HepG2 (cell line): ENCODE measurements around the gene ZNF490. TPM values are rescaled to one million over a fixed set of nuclear protein-coding genes. Genes with fewer than 3 reads are reported as not detected.
A peak's percentile ranks its signal among the peaks of the same experiment; 100 is the strongest.

ENCODE experiments used
- ELF1 ChIP-seq: sonication (generic); formaldehyde crosslinking; IDR thresholded peaks from 2 replicates; pipeline ENCODE4 v1.4.0; 2020; ENCODE audit warnings: missing genetic modification reagents
- HOXA7 ChIP-seq: sonication (generic); formaldehyde crosslinking; IDR thresholded peaks from 2 replicates; pipeline ENCODE4 v1.8.1; 2022; ENCODE audit warnings: mild to moderate bottlenecking, missing genetic modification reagents, moderate library complexity
- MAFK ChIP-seq, 2 experiments: IDR thresholded peaks in 1 of 2; conservative IDR thresholded peaks in 1 of 2; 2 replicates each; pipeline ENCODE4 v1.6.1; 2011; ENCODE audit warnings: improper control_type of control experiment in 2 of 2, low read length in 2 of 2
- PLRG1 ChIP-seq: fragments of 450-650 bp; conservative IDR thresholded peaks from 2 replicates; pipeline ENCODE4 v1.6.1; 2016
- SAP130 ChIP-seq: IDR thresholded peaks from 2 replicates; pipeline ENCODE4 v1.6.1; 2016; ENCODE audit warnings: low read depth
- ZMYM4 ChIP-seq: sonication (generic); formaldehyde crosslinking; IDR thresholded peaks from 2 replicates; pipeline ENCODE4 v1.8.1; 2023; ENCODE audit warnings: mild to moderate bottlenecking, missing genetic modification reagents
- ZNF207 ChIP-seq: fragments of 450-650 bp; IDR thresholded peaks from 2 replicates; pipeline ENCODE4 v1.6.1; 2016; ENCODE audit warnings: antibody characterized with exemption, borderline replicate concordance
- ZNF569 ChIP-seq: sonication (generic); formaldehyde crosslinking; IDR thresholded peaks from 2 replicates; pipeline ENCODE4 v1.5.0; 2020; ENCODE audit warnings: mild to moderate bottlenecking, missing genetic modification reagents, moderate library complexity, borderline replicate concordance
- ZSCAN9 ChIP-seq: IDR thresholded peaks from 2 replicates; pipeline ENCODE4 v1.6.1; 2016; ENCODE audit warnings: borderline replicate concordance
- polyA plus RNA-seq, 8 experiments: library from polyadenylated mRNA; depleted of rRNA in 3 of 8; stranded (reverse) in 7 of 8; unstranded in 1 of 8; fragments of >200 nt; fragmentation: Illumina TruSeq in 4 of 8; extraction: Trizol in 4 of 8; gene quantifications; 2 replicates each; pipeline versions ENCODE4 v1.2.1 to v1.2.3, GENCODE V29; 2011 to 2016; ENCODE audit warnings: low read depth in 4 of 8, missing spikeins in 1 of 8, mixed read lengths in 1 of 8; ENCODE audit not compliant: insufficient read depth in 1 of 8
- total RNA-seq, 5 experiments: library from RNA; depleted of rRNA; stranded (reverse); fragments of >200 nt; fragmentation: Illumina TruSeq; extraction: Trizol; gene quantifications; 2 replicates each; pipeline ENCODE4 v1.2.3, GENCODE V29; 2016; ENCODE audit warnings: low read depth in 1 of 5
- TF ChIP-seq, protein P1 (sequence below): sonication (generic); formaldehyde crosslinking; IDR thresholded peaks from 2 replicates; pipeline ENCODE4 v1.9.0; 2021; ENCODE audit warnings: missing genetic modification reagents, mild to moderate bottlenecking, borderline replicate concordance
- TF ChIP-seq, protein P2 (sequence below): sonication (generic); formaldehyde crosslinking; IDR thresholded peaks from 2 replicates; pipeline ENCODE4 v1.4.0; 2020; ENCODE audit warnings: missing genetic modification reagents
- TF ChIP-seq, protein P3 (sequence below): sonication (generic); formaldehyde crosslinking; IDR thresholded peaks from 2 replicates; pipeline ENCODE4 v1.8.1; 2022; ENCODE audit warnings: mild to moderate bottlenecking, missing genetic modification reagents
- TF ChIP-seq, protein P4 (sequence below): IDR thresholded peaks from 2 replicates; pipeline ENCODE4 v1.6.1; 2016; ENCODE audit warnings: mild to moderate bottlenecking, missing biosample characterization, missing genetic modification reagents
- TF ChIP-seq, protein P5 (sequence below): sonication (generic); formaldehyde crosslinking; IDR thresholded peaks from 2 replicates; pipeline ENCODE4 v1.9.0; 2021; ENCODE audit warnings: missing genetic modification reagents, borderline replicate concordance
- TF ChIP-seq, protein P6 (sequence below): sonication (generic); formaldehyde crosslinking; IDR thresholded peaks from 2 replicates; pipeline ENCODE4 v1.9.0; 2021; ENCODE audit warnings: missing genetic modification reagents, borderline replicate concordance
- TF ChIP-seq, protein P7 (sequence below): sonication (generic); formaldehyde crosslinking; IDR thresholded peaks from 2 replicates; pipeline ENCODE4 v1.8.1; 2023; ENCODE audit warnings: missing genetic modification reagents, inconsistent platforms, borderline replicate concordance
- TF ChIP-seq, protein P8 (sequence below): sonication (generic); formaldehyde crosslinking; IDR thresholded peaks from 2 replicates; pipeline ENCODE4 v1.5.0; 2020; ENCODE audit warnings: missing genetic modification reagents

Gene ZNF490
- total and polyA plus RNA-seq, 2 of the 13 experiments (the other 11 are each of a cell fraction or from before 2014, with no cell fraction given) = 1.3 to 2.9 TPM

DNA sequence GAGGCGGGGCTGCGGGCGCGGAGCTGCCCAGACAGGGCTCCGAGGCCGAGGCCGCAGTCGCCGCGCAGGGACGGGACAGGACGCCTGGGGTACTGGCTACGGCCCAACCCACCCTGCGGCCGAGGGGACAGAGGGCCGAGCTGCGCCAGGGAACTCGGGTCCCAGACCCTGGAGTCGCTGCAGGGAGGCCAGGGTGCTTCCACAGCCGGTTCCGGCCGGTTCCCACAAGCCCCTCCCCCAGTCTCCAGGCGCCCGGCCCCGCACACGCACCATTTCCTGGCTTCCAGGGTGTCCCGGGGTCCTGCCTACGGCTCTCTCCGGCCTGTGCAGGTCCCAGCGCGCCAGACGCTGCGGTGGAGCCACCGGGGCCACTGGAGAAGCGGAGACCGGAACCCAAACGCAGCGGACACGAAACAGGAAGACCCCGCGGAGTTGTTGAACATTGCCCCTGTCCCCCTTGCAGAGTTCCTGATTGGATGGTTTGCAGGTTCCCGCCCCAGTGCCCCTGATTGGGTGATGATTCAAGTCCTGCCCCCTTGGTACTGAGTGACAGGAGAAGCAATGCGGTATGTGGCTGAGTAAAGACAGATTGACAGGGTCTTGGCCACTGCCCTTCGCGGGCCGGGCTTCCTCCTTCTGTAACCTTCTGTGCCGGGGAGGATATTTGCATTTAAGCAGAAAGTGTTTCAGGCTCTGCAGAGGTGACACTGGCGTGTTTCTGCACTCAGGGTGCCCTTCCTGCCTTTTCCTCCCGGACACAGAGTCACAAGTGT, 59.4 kb downstream of the ZNF490 start, which contains the start of gene ZNF564 (continued):
- TF ChIP-seq ZMYM4 (CRISPR knock-in tag) = peak; percentile 88
- TF ChIP-seq SAP130 (CRISPR knock-in tag) = peak; percentile 96
- TF ChIP-seq, protein P1, sequence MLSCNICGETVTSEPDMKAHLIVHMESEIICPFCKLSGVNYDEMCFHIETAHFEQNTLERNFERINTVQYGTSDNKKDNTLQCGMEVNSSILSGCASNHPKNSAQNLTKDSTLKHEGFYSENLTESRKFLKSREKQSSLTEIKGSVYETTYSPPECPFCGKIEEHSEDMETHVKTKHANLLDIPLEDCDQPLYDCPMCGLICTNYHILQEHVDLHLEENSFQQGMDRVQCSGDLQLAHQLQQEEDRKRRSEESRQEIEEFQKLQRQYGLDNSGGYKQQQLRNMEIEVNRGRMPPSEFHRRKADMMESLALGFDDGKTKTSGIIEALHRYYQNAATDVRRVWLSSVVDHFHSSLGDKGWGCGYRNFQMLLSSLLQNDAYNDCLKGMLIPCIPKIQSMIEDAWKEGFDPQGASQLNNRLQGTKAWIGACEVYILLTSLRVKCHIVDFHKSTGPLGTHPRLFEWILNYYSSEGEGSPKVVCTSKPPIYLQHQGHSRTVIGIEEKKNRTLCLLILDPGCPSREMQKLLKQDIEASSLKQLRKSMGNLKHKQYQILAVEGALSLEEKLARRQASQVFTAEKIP (CRISPR knock-in tag) = no peak
- TF ChIP-seq, protein P2, sequence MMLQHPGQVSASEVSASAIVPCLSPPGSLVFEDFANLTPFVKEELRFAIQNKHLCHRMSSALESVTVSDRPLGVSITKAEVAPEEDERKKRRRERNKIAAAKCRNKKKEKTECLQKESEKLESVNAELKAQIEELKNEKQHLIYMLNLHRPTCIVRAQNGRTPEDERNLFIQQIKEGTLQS (CRISPR knock-in tag) = peak; percentile 35; the same call in 1 of the 2 replicates
- TF ChIP-seq ZNF207 = no peak
- TF ChIP-seq, protein P3, sequence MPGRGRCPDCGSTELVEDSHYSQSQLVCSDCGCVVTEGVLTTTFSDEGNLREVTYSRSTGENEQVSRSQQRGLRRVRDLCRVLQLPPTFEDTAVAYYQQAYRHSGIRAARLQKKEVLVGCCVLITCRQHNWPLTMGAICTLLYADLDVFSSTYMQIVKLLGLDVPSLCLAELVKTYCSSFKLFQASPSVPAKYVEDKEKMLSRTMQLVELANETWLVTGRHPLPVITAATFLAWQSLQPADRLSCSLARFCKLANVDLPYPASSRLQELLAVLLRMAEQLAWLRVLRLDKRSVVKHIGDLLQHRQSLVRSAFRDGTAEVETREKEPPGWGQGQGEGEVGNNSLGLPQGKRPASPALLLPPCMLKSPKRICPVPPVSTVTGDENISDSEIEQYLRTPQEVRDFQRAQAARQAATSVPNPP (CRISPR knock-in tag) = no peak
- TF ChIP-seq, protein P4, sequence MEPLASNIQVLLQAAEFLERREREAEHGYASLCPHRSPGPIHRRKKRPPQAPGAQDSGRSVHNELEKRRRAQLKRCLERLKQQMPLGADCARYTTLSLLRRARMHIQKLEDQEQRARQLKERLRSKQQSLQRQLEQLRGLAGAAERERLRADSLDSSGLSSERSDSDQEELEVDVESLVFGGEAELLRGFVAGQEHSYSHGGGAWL (CRISPR knock-in tag) = peak; percentile 54
- TF ChIP-seq, protein P5, sequence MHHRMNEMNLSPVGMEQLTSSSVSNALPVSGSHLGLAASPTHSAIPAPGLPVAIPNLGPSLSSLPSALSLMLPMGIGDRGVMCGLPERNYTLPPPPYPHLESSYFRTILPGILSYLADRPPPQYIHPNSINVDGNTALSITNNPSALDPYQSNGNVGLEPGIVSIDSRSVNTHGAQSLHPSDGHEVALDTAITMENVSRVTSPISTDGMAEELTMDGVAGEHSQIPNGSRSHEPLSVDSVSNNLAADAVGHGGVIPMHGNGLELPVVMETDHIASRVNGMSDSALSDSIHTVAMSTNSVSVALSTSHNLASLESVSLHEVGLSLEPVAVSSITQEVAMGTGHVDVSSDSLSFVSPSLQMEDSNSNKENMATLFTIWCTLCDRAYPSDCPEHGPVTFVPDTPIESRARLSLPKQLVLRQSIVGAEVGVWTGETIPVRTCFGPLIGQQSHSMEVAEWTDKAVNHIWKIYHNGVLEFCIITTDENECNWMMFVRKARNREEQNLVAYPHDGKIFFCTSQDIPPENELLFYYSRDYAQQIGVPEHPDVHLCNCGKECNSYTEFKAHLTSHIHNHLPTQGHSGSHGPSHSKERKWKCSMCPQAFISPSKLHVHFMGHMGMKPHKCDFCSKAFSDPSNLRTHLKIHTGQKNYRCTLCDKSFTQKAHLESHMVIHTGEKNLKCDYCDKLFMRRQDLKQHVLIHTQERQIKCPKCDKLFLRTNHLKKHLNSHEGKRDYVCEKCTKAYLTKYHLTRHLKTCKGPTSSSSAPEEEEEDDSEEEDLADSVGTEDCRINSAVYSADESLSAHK (CRISPR knock-in tag) = no peak
- TF ChIP-seq, protein P6, sequence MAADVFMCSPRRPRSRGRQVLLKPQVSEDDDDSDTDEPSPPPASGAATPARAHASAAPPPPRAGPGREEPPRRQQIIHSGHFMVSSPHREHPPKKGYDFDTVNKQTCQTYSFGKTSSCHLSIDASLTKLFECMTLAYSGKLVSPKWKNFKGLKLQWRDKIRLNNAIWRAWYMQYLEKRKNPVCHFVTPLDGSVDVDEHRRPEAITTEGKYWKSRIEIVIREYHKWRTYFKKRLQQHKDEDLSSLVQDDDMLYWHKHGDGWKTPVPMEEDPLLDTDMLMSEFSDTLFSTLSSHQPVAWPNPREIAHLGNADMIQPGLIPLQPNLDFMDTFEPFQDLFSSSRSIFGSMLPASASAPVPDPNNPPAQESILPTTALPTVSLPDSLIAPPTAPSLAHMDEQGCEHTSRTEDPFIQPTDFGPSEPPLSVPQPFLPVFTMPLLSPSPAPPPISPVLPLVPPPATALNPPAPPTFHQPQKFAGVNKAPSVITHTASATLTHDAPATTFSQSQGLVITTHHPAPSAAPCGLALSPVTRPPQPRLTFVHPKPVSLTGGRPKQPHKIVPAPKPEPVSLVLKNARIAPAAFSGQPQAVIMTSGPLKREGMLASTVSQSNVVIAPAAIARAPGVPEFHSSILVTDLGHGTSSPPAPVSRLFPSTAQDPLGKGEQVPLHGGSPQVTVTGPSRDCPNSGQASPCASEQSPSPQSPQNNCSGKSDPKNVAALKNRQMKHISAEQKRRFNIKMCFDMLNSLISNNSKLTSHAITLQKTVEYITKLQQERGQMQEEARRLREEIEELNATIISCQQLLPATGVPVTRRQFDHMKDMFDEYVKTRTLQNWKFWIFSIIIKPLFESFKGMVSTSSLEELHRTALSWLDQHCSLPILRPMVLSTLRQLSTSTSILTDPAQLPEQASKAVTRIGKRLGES (CRISPR knock-in tag) = no peak
- TF ChIP-seq HOXA7 (CRISPR knock-in tag) = no peak
- TF ChIP-seq, protein P7, sequence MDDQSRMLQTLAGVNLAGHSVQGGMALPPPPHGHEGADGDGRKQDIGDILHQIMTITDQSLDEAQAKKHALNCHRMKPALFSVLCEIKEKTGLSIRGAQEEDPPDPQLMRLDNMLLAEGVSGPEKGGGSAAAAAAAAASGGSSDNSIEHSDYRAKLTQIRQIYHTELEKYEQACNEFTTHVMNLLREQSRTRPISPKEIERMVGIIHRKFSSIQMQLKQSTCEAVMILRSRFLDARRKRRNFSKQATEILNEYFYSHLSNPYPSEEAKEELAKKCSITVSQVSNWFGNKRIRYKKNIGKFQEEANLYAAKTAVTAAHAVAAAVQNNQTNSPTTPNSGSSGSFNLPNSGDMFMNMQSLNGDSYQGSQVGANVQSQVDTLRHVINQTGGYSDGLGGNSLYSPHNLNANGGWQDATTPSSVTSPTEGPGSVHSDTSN (CRISPR knock-in tag) = peak; percentile 98
- TF ChIP-seq PLRG1 = no peak
- peak; percentile 85 for TF ChIP-seq ELF1
- TF ChIP-seq MAFK (conservative IDR thresholded peaks at IDR 0.05 in 1 of 2, IDR thresholded peaks at IDR 0.05 in 1 of 2; ENCODE audit: low read length in 2 of 2) = peak in 1 of 2 experiments; percentile 20; a peak in 3 of 4 replicates
- TF ChIP-seq ZSCAN9 (CRISPR knock-in tag) = peak; percentile 51; the same call in 1 of the 2 replicates
- TF ChIP-seq, protein P8, sequence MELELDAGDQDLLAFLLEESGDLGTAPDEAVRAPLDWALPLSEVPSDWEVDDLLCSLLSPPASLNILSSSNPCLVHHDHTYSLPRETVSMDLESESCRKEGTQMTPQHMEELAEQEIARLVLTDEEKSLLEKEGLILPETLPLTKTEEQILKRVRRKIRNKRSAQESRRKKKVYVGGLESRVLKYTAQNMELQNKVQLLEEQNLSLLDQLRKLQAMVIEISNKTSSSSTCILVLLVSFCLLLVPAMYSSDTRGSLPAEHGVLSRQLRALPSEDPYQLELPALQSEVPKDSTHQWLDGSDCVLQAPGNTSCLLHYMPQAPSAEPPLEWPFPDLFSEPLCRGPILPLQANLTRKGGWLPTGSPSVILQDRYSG (CRISPR knock-in tag) = no peak
- no peak for TF ChIP-seq ZNF569 (CRISPR knock-in tag)
